ENCODE results near the gene RPL7L1.

RPL7L1 gene

GRCh38 chr6:42936398-42936797 lies 57.0 kb downstream of the RPL7L1 start:
- DNase-seq, result no peak

- no peak for DNase-seq
Measured at GRCh38 chr6:42937548-42938427, 58.4 kb downstream of the RPL7L1 start.

GRCh38 chr6:42938428-42938796 lies 59.0 kb downstream of the RPL7L1 start:
- DNase-seq, result no peak

GRCh38 chr6:42938987-42939809 lies 59.8 kb downstream of the RPL7L1 start:
- no peak for DNase-seq
